GM13977 (cell line): ENCODE measurements around the gene ANGEL2.
"Not testable (repeated sequence)": the region's sequence is repeated elsewhere in the genome, so short reads cannot be mapped to it uniquely, and the experiment has no call there.

Experiments
- DNase-seq: peaks from one replicate; pipeline ENCODE4 v3.0.0; 2012; ENCODE audit warnings: low spot score
- CTCF ChIP-seq: IDR thresholded peaks from 2 replicates; pipeline ENCODE4 v1.5.1; 2012; ENCODE audit warnings: mild to moderate bottlenecking, control low read depth; ENCODE audit not compliant: insufficient read depth; ENCODE audit errors: extremely low read depth, missing control alignments
- in situ Hi-C: fragments of 300-500 bp; cut with MboI; formaldehyde crosslinking; loops from one replicate; pipeline ENCODE4 v1.12.0; 2022; ENCODE audit warnings: low sequenced_read_pairs, low pct_unique_long_range_greater_than_20kb, mixed read lengths, inconsistent platforms; ENCODE audit not compliant: unreplicated experiment

Gene ANGEL2

GRCh38 chr1:213017447-213018273, 2.0 kb upstream of the ANGEL2 start:
- in situ Hi-C loops: no loop called here
- no peak for DNase-seq
- TF ChIP-seq CTCF: no peak

GRCh38 chr1:213014642-213015041, 1.0 kb downstream of the ANGEL2 start:
- DNase-seq: no peak
- in situ Hi-C loops: no loop called here
- no peak for TF ChIP-seq CTCF

- peak; percentile 45 for DNase-seq
- no peak for TF ChIP-seq CTCF
- in situ Hi-C loops: no loop called here
Measured at GRCh38 chr1:213008564-213008963, 7.1 kb downstream of the ANGEL2 start.

- TF ChIP-seq CTCF: no peak
- DNase-seq: no peak
- in situ Hi-C loops: no loop called here
Measured at GRCh38 chr1:213003256-213003655, 12.4 kb downstream of the ANGEL2 start.

GRCh38 chr1:212994926-212995325, 20.7 kb downstream of the ANGEL2 start:
- DNase-seq: no peak
- in situ Hi-C loops: loop anchor here (10.0 to 25.0 kb wide), 3 partner anchors 70 to 533 kb away; no protein-coding TSS in a partner anchor
- TF ChIP-seq CTCF: no peak

- in situ Hi-C loops: loop anchor here (10.0 to 25.0 kb wide), 3 partner anchors 69 to 532 kb away; no protein-coding TSS in a partner anchor
Measured at GRCh38 chr1:212993960-212994359, 21.7 kb downstream of the ANGEL2 start.

GRCh38 chr1:212990276-212990675, 25.4 kb downstream of the ANGEL2 start:
- TF ChIP-seq CTCF: no peak
- in situ Hi-C loops: loop anchor here (10.0 to 25.0 kb wide), 3 partner anchors 65 to 528 kb away; no protein-coding TSS in a partner anchor
- DNase-seq: no peak

More at GRCh38 chr1:212993960-212994359, 21.7 kb downstream of the ANGEL2 start:
- not testable (repeated sequence) for DNase-seq
